ENCODE data around the gene TMEM135.

GRCh38 chr11:87304412-87304811 is 266.7 kb downstream of the TMEM135 start:
- TF ChIP-seq CTCF (conservative IDR thresholded peaks at IDR 0.05; ENCODE audit: low read depth, low read length): no peak
- TF ChIP-seq EZH2 (IDR thresholded peaks at IDR 0.05; ENCODE audit: borderline replicate concordance, low read depth, low read length, poor library complexity, severe bottlenecking): no peak
